Pancreas (tissue), 10 donors: ENCODE results near the gene BPIFB6. TPM values are rescaled to one million over a fixed set of nuclear protein-coding genes. Genes with fewer than 3 reads are reported as not detected.

Experiments
- ATAC-seq, 4 donors: fragments of 200-7000 bp; cut with Tn5 transposase; one replicate each; pipeline versions ENCODE4 v1.8.0 to v1.9.1; 2020; ENCODE audit warnings: mild to moderate bottlenecking in 4 of 4, moderate library complexity in 4 of 4
- DNase-seq, 6 donors: peaks; one replicate each; pipeline ENCODE4 v3.0.0-alpha.2; 2020
- FAIRE-seq: peaks from 2 replicates; lab custom pipeline; 2012; peaks lifted over from hg19 to GRCh38; lab: Jason Lieb, UNC
- H3K27ac ChIP-seq, 4 donors: fragments of 200-600 bp; sonication (generic); 1 replicate in 3 of 4; 2 replicates in 1 of 4; pipeline versions ENCODE4 v1.5.0 to v1.8.0; 2020
- H3K27me3 ChIP-seq, 4 donors: fragments of 200-600 bp; one replicate each; pipeline ENCODE4 v1.8.0; 2021
- H3K36me3 ChIP-seq, 3 donors: fragments of 200-600 bp; sonication (generic) in 1 of 3; one replicate each; pipeline versions ENCODE4 v1.5.0 to v1.8.0; 2020 to 2021
- H3K4me1 ChIP-seq, 3 donors: fragments of 200-600 bp; one replicate each; pipeline ENCODE4 v1.8.0; 2021
- H3K4me3 ChIP-seq, 4 donors: fragments of 200-600 bp; sonication (generic) in 2 of 4; one replicate each; pipeline versions ENCODE4 v1.5.0 to v1.8.0; 2020 to 2021
- H3K9me3 ChIP-seq, 4 donors: fragments of 200-600 bp; one replicate each; pipeline ENCODE4 v1.8.0; 2021
- CTCF ChIP-seq, 4 donors: fragments of 200-600 bp; sonication (generic) in 3 of 4; IDR thresholded peaks; one replicate each; pipeline versions ENCODE4 v1.5.0 to v1.8.0; 2021; ENCODE audit warnings: antibody characterized with exemption in 4 of 4
- WGBS, 2 donors: extraction: QIAGEN DNeasy Blood & Tissue Kit; methylation state at CpG; one replicate each; pipeline ENCODE4 v1.1.7; 2013; 5-methylcytosine and 5-hydroxymethylcytosine counted together
- intact Hi-C, 3 donors: fragments of 100-400 bp; cut with DNase I; formaldehyde crosslinking; loops; one replicate each; pipeline versions ENCODE4 v1.11.1 to v1.14.2; 2022
- polyA plus RNA-seq, 2 donors: library from polyadenylated mRNA; stranded (reverse); fragments of 200-250 nt; gene quantifications; one replicate each; pipeline ENCODE4 v1.2.3, GENCODE V29; 2013
- total RNA-seq, 6 donors: library from RNA; stranded (reverse); fragmentation: NEBNext Ultra II Directional in 4 of 6; extraction: Animal tissue kit (Norgen Biotek cat#: 25700) in 4 of 6; gene quantifications; one replicate each; pipeline versions ENCODE4 v1.2.1 to v1.2.4, GENCODE V29; 2021 to 2023
- donor health status: healthy with polysubstance abuse.
- donor health status: DM: no; HTN: no; CAD: no; lungs with moderate emphysema.
- donor health status: DM: no; HTN: no; CAD: no.
- donor health status: control.
- donor health status: control.
- donor health status: Bipolar disorder and iron deficiency.
- donor health status: DM: yes; HTN: yes; CAD: no.
- donor health status: DM: no; HTN: no; CAD: no.
- donor health status: DM: no; HTN: no; CAD: no.
- donor health status: DM: yes; HTN: yes; CAD: no.

Gene BPIFB6
- total and polyA plus RNA-seq, 8 donors = not detected

GRCh38 chr20:33064572-33065287 lies 33.3 kb downstream of the BPIFB6 start:
- Histone ChIP-seq H3K4me1 (no peaks in the 10 kb centered on the region), H3K36me3 (no peaks in the 10 kb centered on the region), H3K9me3 (no peaks in the 10 kb centered on the region), H3K27ac (no peak overlapping the region), H3K27me3 (no peaks in the 10 kb centered on the region), H3K4me3 (no peak overlapping the region)
- no peak for ATAC-seq
- TF ChIP-seq CTCF (IDR thresholded peaks at IDR 0.05) = no peak
- no peak for FAIRE-seq
- intact Hi-C loops = no loop called here
- WGBS, 2 donors = 83 to 86% methylated on average over 11 of the region's 11 CpGs
- no peak for DNase-seq

GRCh38 chr20:33065785-33066184 lies 34.3 kb downstream of the BPIFB6 start:
- no peak for TF ChIP-seq CTCF (IDR thresholded peaks at IDR 0.05)
- intact Hi-C loops = no loop called here
- WGBS, 2 donors = 75 to 77% methylated on average over 9 of the region's 9 CpGs
- H3K27ac ChIP-seq = no peak overlapping the region
- ATAC-seq = no peak
- H3K27me3 ChIP-seq = no peaks in the 10 kb centered on the region
- no peaks in the 10 kb centered on the region for H3K36me3 ChIP-seq
- H3K4me3 ChIP-seq = no peak overlapping the region
- H3K4me1 ChIP-seq = no peaks in the 10 kb centered on the region
- no peaks in the 10 kb centered on the region for H3K9me3 ChIP-seq
- no peak for DNase-seq
- FAIRE-seq = no peak

GRCh38 chr20:33067806-33068205 lies 36.4 kb downstream of the BPIFB6 start:
- ATAC-seq = no peak
- H3K4me1 ChIP-seq = no peaks in the 10 kb centered on the region
- no peaks in the 10 kb centered on the region for H3K9me3 ChIP-seq
- WGBS, 2 donors = 68 to 73% methylated on average over 3 of the region's 3 CpGs
- no peak for TF ChIP-seq CTCF (IDR thresholded peaks at IDR 0.05)
- no peak for DNase-seq
- no peak overlapping the region for H3K27ac ChIP-seq
- FAIRE-seq = no peak
- no peak overlapping the region for H3K4me3 ChIP-seq
- no peaks in the 10 kb centered on the region for H3K27me3 ChIP-seq
- H3K36me3 ChIP-seq = no peaks in the 10 kb centered on the region
- intact Hi-C loops = no loop called here

DNA sequence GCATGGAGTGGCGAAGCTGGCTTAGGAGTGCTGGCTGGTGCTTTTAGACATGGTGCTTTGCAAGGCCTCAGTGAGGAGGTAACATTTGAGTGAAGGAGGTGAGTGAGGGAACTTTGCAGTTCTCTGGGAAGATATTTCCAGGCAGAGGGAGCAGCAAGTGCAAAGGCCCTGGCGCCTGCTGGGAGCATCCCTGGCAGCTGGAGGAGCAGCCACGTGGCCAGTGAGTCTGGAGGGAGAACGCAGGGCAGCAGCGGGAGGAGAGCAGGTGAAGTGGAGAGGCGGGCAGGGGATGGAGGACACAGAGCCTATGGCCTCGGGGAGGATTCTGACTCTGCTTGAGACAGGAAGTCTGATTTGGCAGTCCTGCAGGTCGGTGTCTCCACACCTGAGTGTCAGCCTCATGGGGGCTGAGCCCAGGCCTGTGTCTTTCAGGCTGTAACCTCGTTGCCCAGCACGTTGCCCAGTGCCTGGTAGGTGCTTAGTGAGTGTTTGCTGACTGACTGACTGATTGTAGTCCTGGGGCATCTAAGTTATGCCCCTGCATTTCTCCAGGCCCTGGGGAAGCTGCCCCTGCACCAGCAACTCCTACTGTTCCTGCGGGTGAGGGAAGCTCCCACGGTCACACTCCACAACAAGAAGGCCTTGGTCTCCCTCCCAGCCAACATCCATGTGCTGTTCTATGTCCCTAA lies 36.9 kb downstream of the BPIFB6 start:
- no peak for TF ChIP-seq CTCF (IDR thresholded peaks at IDR 0.05)
- intact Hi-C loops = no loop called here
- Histone ChIP-seq H3K9me3 (no peaks in the 10 kb centered on the region), H3K27ac (no peak overlapping the region), H3K4me1 (no peaks in the 10 kb centered on the region), H3K27me3 (no peaks in the 10 kb centered on the region), H3K36me3 (no peaks in the 10 kb centered on the region), H3K4me3 (no peak overlapping the region)
- 71 to 73% methylated on average over 11 to 12 of the region's 12 CpGs for WGBS, 2 donors
- DNase-seq = no peak
- FAIRE-seq = no peak
- no peak for ATAC-seq

GRCh38 chr20:33069673-33070072 lies 38.2 kb downstream of the BPIFB6 start:
- Histone ChIP-seq H3K27ac (no peak overlapping the region), H3K4me3 (no peak overlapping the region), H3K36me3 (no peaks in the 10 kb centered on the region), H3K9me3 (no peaks in the 10 kb centered on the region), H3K27me3 (no peaks in the 10 kb centered on the region), H3K4me1 (no peaks in the 10 kb centered on the region)
- DNase-seq (no peak), FAIRE-seq (no peak), ATAC-seq (no peak)
- 65 to 72% methylated on average over 9 of the region's 9 CpGs for WGBS, 2 donors
- no peak for TF ChIP-seq CTCF (IDR thresholded peaks at IDR 0.05)
- intact Hi-C loops = no loop called here
